HG03097 (cell line): ENCODE data around the gene SGMS1.
"Not testable (repeated sequence)": the region's sequence is repeated elsewhere in the genome, so short reads cannot be mapped to it uniquely, and the experiment has no call there.

ENCODE experiments used
- ATAC-seq: cut with Tn5 transposase; IDR thresholded peaks from one replicate; pipeline ENCODE4 v1.9.1; 2021; ENCODE audit not compliant: unreplicated experiment, low FRiP score

The SGMS1 gene

DNA sequence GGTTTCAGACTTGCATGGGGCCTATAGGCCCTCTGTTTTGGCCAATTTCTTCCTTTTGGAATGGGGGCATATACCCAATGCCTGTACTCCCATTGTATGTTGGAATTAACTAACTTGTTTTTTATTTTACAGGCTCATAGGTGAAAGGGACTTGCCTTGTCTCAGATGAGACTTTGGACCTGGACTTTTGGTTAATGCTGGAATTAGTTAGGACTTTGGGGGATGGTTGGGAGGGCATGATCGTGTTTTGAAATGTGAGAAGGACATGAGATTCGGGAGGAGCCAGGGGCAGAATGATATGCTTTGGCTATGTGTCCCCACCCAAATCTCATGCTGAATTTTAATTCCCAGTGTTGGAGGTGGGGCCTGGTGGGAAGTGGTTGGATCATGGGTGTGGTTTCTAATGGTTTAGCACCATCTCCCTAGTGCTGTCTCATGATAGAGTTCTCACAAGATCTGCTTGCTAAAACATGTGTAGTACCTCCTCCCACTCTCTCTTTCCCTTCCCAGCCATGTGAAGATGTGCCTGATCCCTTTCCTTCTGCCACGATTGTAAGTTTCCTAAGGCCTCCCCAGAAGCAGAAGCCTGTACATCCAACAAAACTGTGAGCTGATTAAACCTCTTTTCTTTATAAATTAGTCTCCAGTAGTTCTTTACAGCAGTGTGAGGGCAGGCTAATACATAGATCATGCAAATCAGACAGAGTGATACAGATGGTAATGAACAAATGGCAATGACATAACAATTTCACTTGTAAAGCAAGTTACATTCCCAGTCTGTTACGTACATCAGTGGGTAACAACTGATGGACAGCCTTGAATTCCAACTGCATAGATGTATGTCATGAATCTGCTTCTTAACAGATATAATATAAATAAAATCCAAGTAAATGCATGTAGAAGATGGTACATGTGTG lies 146.2 kb downstream of the SGMS1 start:
- no peak for ATAC-seq

DNA sequence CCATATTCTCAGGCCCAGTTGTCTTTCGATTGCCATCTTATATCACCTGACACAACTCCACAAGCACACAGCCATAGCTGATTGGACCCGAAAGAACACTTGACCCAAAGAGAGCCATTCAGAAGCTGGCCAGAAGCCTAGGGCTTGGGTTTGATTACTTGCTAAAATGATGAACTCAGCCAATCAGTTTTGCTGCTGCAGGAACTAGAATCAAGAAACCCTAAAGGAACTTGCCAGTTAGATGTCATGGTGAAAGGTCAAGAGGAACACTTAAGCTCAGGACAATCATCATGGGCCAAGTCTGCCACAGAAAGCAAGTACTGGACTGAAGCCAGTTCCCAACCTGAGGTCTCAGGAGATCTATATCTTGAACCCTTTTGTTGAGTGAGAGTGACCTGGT lies 150.0 kb downstream of the SGMS1 start:
- no peak for ATAC-seq

DNA sequence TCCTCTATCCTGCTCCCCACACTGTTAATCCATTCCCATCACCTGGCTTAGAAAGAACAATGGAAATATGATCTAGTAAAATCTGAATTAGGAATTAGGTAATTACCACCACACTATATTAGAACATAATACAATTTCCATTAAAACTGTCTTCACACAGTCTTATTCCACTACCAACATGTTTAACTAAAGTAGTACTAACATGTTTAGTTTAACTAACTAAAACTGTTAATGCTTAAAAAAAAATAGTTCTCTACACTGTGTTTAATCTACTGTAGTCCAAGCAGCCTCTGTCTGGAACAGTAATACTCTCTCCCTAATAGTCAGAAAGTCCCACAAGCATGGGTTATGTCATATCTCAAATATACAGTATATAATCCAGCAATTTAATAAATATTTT lies 150.8 kb downstream of the SGMS1 start:
- ATAC-seq = no peak

DNA sequence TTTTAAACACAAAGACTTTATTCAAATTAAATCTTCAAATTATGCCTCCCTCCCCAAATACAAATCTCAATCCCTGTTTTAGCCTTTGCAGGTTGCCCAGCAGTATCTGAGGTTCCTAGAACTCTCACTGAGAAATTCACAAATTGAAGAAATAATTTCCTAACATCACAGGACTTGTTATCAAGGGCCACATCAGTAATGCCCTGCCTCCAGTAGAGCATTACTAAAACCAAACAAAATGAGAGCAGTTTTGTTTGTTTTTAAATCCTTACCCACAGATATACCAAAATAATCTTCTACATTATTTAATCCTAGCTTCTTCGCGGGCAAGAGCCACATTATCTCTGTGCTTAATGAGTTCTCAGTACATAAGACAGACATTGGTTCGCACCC lies 152.2 kb downstream of the SGMS1 start:
- ATAC-seq = no peak

DNA sequence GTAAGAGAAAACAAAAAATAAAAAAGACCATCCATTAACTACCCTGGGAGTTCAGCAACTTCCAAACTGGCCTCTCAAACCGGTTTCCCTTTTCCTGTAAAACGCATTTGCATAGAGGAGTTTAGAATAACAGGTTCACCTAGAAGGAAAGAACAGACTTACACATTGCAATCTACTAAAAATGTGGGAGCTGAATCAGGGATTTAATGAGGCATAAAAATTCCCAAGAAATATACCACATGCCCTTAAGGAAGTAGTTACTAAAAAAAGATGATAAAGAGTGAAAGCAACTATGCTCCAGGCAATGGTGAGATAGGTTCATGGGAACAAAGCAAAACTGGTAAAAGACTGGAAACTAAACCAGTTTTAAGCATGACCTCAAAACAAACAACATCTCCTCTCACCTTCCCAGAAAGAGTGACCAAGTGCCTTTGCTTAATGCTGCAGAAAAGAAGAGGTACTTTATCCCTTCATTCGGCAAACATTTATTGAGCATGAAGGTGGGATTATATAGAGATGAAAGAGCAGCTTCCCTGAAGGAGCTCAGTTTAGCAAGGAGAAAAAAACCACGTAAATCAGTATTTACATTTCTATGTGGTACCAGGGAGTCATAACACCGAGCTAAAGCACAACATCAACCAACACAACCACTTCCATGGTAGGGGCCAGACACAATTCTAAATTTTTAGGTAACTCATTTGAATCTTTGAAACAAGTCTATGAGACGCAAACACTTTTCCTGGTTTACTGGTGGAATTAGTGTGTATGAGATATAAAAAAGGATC lies 152.8 kb downstream of the SGMS1 start:
- no peak for ATAC-seq

DNA sequence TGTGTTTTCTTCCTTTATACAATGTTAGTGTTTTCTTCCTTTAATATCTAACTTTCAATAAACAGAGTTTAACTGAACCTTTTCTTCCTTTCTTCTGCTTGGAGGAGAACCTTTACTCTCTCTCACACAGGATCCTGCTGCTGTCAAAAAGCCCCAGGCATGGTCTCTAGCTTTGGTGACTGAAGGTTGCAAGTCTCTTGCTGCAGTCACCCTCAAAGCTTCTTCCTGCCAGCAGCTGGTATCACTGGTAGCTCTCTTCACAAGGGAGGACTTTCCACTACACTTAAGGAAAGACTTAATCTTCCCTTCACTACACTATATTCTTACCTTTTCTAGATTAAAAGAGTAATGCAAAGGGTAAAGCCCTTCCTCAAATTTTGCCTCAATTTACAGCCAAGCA lies 153.4 kb downstream of the SGMS1 start:
- ATAC-seq = peak; percentile 44

DNA sequence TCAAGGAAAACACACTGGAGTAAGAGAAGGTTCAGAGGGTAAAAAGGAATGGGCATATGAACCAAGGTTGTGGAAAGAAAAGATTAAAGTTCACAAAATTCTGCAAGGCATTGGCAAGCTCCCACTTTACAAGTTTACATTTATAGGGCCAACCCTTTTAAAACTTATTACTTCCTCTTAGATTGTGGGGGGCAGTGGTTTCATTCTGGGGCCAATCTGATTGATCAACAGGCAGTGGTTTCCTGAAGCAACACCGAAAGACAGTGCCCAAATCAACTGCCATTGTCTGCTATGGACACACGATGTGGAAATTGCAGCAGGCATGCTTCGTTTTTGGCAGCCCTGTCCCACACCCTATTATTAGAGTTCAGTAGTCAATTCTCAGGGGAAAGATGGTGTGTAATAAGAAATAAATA lies 154.0 kb downstream of the SGMS1 start:
- ATAC-seq = no peak

DNA sequence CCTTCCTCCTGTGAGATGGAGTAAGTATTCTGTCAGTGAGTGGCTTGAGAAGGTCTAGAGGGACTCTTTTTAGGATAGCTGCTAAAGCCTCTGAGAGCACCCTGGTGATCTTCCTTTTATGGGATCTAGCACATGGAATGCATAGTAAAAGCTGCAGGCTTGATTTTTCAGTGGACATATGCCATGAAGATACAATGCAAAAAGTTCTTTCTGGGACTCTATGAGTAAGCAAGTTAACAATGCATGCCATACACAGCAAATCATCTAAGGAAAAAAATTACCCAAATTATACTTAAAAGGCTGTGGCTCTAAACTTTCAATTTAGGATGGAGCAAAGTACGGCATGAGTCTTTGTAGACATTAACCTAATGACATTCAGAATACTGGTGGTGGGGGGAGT lies 154.5 kb downstream of the SGMS1 start:
- ATAC-seq = no peak

DNA sequence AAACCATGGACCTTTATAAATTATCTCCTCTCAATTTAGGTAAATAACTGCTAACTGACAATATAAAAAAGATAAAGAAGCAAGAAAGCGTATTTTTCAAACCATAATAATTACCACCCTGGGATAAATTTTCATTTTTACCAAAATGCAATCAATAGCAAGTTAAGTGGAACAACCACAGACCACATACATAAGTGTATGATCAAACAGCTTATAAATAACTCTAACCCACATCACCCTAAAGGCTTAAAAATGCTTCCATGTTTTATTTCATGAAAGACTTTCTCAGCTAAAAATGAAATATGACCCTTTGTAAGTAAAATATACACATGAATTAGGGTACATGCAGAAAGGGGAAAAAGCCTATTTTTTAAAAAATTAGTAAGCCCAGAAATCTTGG lies 156.5 kb downstream of the SGMS1 start:
- ATAC-seq = no peak

DNA sequence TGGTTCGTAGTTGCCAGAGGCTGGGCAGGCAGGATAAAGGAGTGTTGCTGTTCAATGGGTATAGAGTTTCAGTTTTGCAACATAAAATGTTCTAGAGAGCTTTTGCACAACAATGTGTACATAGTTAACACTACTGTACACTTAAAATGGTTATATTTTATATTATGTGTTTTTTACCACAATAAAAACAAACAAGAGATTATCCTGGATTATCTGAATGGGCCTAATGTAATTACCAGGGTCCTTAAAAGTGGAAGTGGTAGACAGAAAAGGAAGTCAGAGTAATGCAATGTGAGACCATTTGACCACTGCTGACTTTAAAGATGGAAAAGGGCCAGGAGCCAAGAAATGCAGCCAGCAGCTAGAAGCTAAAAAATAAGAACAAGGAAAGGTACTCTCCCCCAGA lies 159.7 kb downstream of the SGMS1 start:
- ATAC-seq = no peak

DNA sequence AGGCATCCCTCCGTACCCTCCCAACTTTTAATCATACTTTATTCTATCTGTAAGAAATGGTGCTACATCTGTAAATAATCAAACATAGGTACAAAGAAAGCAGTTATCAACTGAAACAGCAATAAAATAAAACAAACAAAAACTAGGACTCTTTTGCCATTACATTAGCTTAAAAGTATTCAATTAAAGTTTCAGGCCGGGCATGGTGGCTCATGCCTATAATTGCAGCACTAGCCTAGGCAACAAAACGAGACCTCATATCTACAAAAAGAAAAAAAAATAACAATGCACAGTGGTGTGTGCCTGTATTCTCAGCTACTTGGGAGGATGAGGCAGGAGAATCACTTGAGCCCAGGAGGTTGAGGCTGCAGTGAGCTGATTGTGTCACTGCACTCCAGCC lies 161.9 kb downstream of the SGMS1 start:
- ATAC-seq = no peak

DNA sequence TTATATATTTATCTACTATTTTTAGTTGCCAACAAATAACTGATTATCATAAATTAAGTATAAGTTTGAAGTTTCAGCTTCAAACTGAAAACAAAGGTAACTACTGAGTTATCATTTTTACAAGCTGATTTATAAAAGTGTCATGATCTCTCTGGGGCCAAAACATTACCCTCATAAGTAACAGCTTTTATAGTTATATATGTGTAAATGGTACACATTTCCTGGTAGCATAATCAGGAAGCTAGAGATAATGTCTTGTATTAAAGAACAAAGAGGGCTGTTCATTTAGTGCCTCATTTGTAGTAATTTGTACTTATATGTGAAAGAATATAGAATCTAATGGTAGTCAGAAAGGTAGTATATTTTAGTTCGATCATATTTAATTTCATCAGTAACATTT lies 162.6 kb downstream of the SGMS1 start:
- ATAC-seq = no peak

DNA sequence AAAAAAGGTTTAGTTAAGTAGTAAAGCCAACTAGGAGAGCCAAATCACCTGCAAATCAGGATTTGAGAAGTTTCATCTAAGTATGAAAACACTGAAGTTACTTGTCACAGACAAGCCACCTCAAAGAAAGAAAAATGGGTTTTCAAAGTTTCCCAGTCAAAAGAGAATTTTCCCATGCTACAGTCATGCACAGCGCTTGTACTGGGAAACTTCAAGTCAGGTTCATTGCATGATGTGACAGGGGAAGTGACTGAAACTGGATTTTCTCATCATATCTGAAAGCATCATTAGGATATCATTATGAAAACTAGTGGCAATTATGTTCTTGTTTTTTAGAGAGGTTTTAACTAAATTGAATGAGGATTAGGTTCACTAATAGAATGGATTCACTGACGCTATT lies 167.0 kb downstream of the SGMS1 start:
- no peak for ATAC-seq

DNA sequence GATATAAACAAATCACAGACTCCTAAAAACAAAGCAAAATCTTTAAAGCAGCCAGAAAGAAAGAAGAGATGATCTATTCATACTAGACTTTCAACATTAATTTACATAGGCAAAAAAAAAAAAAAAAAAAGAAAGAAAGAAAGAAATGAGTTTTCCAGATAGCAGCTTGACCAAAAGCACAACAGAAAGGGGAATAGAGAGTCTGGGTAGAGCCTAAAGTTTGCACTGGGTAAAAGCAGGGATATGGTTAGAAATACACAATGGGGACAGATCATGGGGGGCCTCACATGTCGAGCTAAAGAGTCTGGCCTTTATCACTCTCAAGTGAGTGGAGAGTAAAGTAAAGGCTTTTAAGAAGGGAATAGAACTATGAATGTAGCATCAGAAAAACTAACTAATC lies 169.8 kb downstream of the SGMS1 start:
- no peak for ATAC-seq

DNA sequence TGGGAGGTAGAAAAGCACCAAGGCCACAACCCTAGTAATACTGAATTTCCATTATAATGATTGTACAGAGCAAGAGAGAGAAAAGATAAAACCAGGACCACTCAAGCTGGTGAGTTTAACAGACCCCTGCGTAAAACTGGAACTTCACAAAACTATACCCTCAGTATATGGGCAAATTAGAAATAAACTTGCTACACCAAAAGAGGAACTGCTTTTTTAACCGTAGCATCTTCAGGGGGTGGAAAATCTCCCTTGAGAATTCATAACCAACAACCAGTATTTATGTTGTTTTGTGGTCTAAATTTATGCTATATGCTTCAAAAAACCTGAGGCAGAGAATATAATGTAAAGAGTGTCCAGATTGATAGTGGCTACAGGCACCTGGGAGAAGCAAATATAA lies 171.2 kb downstream of the SGMS1 start:
- no peak for ATAC-seq

DNA sequence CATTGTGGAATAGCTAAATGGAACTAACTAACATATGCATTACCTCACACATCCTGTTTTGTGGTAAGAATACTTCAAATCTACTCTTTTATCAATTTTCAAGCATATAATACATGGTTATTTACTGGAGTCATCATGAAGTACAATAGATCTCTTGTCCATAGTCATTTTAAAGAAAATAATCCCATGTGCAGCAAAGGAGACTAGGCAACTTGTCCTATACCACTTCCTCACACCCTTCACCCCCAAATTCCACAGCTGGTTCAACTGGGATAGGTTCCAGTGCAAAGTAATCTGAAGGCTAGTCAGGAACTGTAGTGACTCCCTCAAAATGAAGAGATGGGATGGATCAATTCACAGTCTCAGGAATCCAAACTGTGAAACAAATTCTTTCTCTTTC lies 176.1 kb downstream of the SGMS1 start:
- ATAC-seq = no peak

DNA sequence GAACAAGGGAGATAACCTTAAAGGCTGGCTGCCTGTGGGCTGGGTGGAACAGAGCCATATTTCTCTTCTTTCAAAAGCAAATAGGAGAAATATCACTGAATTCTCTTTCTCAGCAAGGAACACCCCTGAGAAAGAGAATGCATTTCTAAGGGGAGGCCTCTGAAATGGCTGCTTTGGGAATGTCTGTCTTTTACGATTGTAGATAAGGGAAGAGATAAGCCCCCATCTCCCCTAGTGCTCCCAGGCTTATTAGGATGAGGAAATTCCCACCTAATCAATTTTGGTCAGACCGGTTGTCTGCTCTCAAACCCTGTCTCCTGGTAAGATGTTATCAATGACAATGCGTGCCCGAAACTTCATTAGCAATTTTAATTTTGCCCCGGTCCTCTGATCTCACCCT lies 178.0 kb downstream of the SGMS1 start:
- not testable (repeated sequence) for ATAC-seq

DNA sequence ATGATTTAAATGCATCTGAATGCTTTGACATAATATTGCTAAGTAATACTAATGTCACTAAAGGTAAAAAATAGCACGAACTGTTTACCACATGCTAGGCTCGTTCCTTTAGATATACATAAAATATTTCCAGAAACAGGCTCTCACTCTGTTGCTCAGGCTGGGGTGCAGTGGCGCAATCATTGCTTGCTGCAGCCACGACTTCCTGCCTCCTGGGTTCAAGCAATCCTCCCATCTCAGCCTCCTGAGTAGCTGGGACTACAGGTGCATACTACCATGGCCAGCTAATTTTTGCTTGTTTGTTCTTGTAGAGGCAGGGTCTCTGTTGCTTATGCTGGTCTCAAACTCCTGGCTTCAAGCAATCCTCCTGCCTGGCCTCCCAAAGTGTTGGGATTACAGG lies 183.3 kb downstream of the SGMS1 start:
- ATAC-seq = no peak

DNA sequence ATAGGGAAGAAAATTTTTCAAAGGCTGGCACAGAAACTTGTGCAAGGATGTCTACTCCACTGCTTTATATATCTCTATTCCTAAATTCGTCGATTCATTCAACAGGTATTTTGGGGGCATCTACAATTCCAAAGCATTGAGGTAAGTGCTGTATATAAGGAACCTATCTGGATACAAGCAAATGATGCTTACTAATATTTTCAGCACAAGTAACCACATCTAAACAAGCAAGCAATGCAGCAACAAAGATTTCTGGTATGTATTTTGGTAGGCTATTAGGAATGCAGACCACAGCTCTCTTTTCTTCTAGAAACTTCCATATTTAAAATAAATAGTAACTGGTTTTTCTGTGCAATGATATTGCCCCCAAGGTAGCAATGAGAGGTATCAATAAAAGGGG lies 183.9 kb downstream of the SGMS1 start:
- no peak for ATAC-seq

DNA sequence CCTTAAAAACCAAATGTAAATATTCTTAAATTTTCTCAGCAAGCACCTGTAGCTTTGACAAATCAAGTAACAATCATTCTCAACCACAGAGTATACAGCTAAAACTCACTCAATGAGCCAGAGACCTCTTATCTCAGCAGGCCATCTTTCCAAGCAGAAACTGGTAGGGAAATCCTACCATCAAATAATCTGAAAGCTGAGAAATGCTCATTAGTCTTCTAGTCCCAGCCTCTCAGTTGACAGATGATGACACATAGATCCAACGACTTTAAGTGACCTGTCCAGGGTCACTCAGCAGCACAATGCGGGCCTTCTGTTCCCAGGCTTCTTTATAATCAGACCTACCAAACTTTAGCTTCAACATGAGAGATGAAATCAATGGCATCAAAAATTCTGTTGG lies 184.6 kb downstream of the SGMS1 start:
- ATAC-seq = no peak

DNA sequence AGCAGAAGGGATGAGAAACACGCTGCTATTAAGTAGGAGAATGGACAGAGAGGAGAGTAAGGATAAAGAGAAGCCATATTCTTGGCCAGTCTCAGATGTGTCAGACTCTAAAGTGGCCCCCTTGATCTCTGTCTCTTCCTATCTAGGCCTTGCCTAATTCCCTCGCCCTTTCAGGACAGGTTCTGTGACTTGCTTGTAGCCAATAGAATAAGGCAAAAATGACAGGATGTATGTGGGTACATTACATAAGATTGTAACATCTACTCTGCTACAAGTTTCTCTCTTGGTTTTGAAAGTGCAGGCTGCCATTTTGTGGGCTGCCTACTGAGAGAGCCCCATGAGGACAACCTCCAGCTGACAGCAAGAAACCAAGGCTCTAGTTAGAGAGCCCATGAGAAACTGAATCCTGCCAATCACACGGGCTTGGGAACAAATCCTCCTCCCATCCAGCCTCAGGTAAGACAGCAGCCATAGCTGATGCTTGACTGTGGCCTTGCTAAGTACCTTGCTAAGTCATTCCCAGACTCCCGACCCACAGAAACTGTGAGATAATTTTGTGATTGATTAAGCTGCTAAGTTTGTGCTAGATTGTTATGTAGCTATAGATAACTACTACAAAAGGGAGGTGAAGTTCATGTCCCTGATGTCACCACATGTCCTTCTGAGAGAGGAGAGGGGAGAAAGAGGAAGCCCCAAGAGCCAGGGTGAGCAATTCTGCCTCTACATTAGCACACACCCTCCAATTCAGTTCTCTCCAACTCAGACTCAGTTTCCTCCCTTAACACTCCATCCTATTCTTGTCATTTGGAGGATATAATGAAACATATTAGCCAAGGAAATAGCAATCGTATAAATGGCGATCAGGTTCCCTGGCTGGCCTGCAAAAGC lies 185.5 kb downstream of the SGMS1 start:
- no peak for ATAC-seq
